ENCODE data around the gene KPNA2. TPM values are rescaled to one million over a fixed set of nuclear protein-coding genes. Genes with fewer than 3 reads are reported as not detected.

The KPNA2 gene
- total and polyA plus RNA-seq, 9 of the 15 experiments (the other 6 are each of a cell fraction or from before 2014, with no cell fraction given): 132 to 984 (median 241) TPM

DNA sequence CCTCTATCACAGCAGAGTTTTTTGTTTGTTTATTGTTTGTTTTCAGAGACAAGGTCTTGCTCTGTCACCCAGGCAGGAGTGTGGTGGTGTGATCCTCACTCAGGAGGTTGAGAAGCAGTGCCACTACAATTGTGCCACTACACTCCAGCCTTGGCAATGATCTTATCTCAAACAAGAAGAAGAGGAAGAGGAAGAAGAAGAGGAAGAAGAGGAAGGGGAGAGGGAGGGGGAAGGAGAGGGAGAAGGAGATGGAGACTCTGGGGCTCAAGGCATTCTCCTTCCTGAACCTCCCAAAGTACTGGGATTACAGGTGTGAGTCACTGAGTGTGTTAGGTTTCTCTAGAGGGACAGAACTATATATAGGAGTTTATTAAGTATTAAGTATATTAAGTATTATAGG is 22.1 kb upstream of the KPNA2 start:
- ChIA-PET POLR2A (no interaction called here), CTCF (ENCODE audit: low intra/inter-chr PET ratio) (no interaction called here)
- Histone ChIP-seq H3K9ac (ENCODE audit: insufficient read depth in 1 of 2, low read depth in 2 of 2, low read length in 2 of 2) (no peak overlapping the region), H3K4me1 (replicated peaks in 1 of 2; ENCODE audit: control insufficient read depth in 2 of 2, insufficient read depth in 2 of 2, low read length in 2 of 2) (peaks cover 2 to 7% of the 10 kb centered on the region in 2 experiments; a peak in 3 of 5 replicates), H3K9me3 (replicated peaks; ENCODE audit: control insufficient read depth, insufficient read depth, low read depth, low read length) (no peaks in the 10 kb centered on the region; the same call in 1 of the 2 replicates), H3K27ac (ENCODE audit: extremely low read depth, low read depth, low read length) (no peak overlapping the region), H2AFZ (ENCODE audit: low read depth, low read length) (no peak overlapping the region), H3K36me3 (ENCODE audit: control insufficient read depth, insufficient read depth, low read length) (no peaks in the 10 kb centered on the region), H4K20me1 (replicated peaks; ENCODE audit: control insufficient read depth, insufficient read depth, low read length) (no peaks in the 10 kb centered on the region), H3K79me2 (ENCODE audit: control insufficient read depth, insufficient read depth, low read length) (no peaks in the 10 kb centered on the region), H3K4me3 (no peak overlapping the region), H3K27me3 (ENCODE audit: control insufficient read depth in 2 of 2, insufficient read depth in 2 of 2, low read length in 2 of 2) (no peaks in the 10 kb centered on the region), H3K9me1 (ENCODE audit: control insufficient read depth, insufficient read depth, low read length) (no peaks in the 10 kb centered on the region), H3K4me2 (ENCODE audit: insufficient read depth, low read length) (no peak overlapping the region)
- BruUV-seq (replicated peaks): no TSS peak
- no peak for DNase-seq (ENCODE audit: extremely low read depth in 1 of 4, low spot score in 3 of 4)
- FAIRE-seq: no peak
- intact Hi-C loops (cut with micrococcal nuclease): loop anchor here (10.0 kb wide), 1 partner anchor 179 kb away; no protein-coding TSS in a partner anchor
- ATAC-seq: no peak
- in situ Hi-C loops (cut with MboI): no loop called here
- TF ChIP-seq FUS (optimal IDR thresholded peaks at IDR 0.05; ENCODE audit: low read depth, low read length) (no peak), ZNF740 (CRISPR knock-in tag; IDR thresholded peaks at IDR 0.05) (no peak), ZNF740 (tag; IDR thresholded peaks at IDR 0.05) (no peak), JUN (IDR thresholded peaks at IDR 0.05; ENCODE audit: borderline replicate concordance, low read depth, low read length) (no peak), JUN (CRISPR knock-in tag; IDR thresholded peaks at IDR 0.05; ENCODE audit: borderline replicate concordance) (no peak), LEF1 (IDR thresholded peaks at IDR 0.05) (no peak), ARID2 (IDR thresholded peaks at IDR 0.05) (no peak), SMAD3 (CRISPR knock-in tag; conservative IDR thresholded peaks at IDR 0.05) (no peak), CREB3L1 (IDR thresholded peaks at IDR 0.05; ENCODE audit: borderline replicate concordance, low read depth) (no peak), CBX5 (IDR thresholded peaks at IDR 0.05; ENCODE audit: borderline replicate concordance, low read depth) (no peak), MTA3 (IDR thresholded peaks at IDR 0.05; ENCODE audit: borderline replicate concordance) (no peak), HOXB6 (CRISPR knock-in tag; IDR thresholded peaks at IDR 0.05; ENCODE audit: borderline replicate concordance) (no peak), ZBTB12 (CRISPR knock-in tag; IDR thresholded peaks at IDR 0.05) (no peak), TGIF2 (CRISPR knock-in tag; IDR thresholded peaks at IDR 0.05) (no peak), ASH1L (IDR thresholded peaks at IDR 0.05; ENCODE audit: borderline replicate concordance, low read depth, partially characterized antibody) (no peak), CBFA2T3 (IDR thresholded peaks at IDR 0.05) (no peak), THAP12 (CRISPR knock-in tag; IDR thresholded peaks at IDR 0.05) (no peak)
- TF ChIP-seq, protein P1, sequence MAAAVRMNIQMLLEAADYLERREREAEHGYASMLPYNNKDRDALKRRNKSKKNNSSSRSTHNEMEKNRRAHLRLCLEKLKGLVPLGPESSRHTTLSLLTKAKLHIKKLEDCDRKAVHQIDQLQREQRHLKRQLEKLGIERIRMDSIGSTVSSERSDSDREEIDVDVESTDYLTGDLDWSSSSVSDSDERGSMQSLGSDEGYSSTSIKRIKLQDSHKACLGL (CRISPR knock-in tag; IDR thresholded peaks at IDR 0.05; ENCODE audit: borderline replicate concordance, poor library complexity, severe bottlenecking): no peak

All from K562 (cell line).